Measurements from ENCODE around the gene EIF5A. TPM values are rescaled to one million over a fixed set of nuclear protein-coding genes. Genes with fewer than 3 reads are reported as not detected.

EIF5A gene
- total RNA-seq, 4 donors from 2014 or later = 115 to 384 (median 273) TPM

- intact Hi-C loops (cut with DNase I; ENCODE audit: low total_unique reads) (loop anchor here (1.0 to 5.0 kb wide), 4 partner anchors 25 to 870 kb away; partner anchors contain the start of genes EIF5A, ELP5 and PER1), in situ Hi-C loops (cut with MboI; ENCODE audit: low sequenced_read_pairs in 4 of 4) (no loop called here)
- peaks cover 40 to 44% of the 10 kb centered on the region in 2 donors for H3K4me1 ChIP-seq
Measured at GRCh38 chr17:7281953-7282751, 25.3 kb upstream of the EIF5A start.

DNA sequence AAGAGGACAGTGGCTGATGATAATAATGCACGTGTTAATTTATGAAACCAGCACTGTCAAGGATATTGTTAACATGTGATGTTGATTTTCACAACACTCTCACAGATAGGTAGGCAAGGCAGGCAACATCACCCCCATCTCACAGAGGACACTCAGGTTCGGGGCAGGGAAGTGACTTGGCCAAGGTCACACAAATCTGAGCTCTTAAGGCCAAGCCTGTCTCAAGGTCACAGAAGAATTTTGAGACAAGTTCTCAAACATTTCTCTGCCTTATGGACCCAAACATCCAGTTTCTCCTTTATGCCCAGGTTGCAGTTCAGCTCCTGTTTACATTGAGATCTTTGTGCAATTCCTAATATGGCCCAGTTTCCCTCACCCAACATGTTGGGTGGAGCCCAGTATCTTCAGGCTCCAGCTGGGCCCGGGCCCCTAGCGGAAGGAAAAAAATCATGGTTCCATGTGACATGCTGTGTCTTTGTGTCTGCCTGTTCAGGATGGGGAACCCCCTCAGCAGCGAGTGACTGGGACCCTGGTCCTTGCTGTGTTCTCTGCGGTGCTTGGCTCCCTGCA, 24.6 kb upstream of the EIF5A start:
- peak overlapping the region; percentile 70 to 80 (median 76) for H3K4me3 ChIP-seq
- ATAC-seq (peak; percentile 35 to 52), DNase-seq (peak; percentile 69 to 80)
- no peaks in the 10 kb centered on the region for H3K9me3 ChIP-seq
- no peaks in the 10 kb centered on the region for H3K27me3 ChIP-seq
- peaks cover 40 to 44% of the 10 kb centered on the region in 2 donors for H3K4me1 ChIP-seq
- intact Hi-C loops (cut with DNase I; ENCODE audit: low total_unique reads) = loop anchor here (5.0 kb wide), 1 partner anchor 869 kb away; the partner anchor contains the start of gene PER1
- peak overlapping the region; percentile 95 to 100 (median 98) for H3K27ac ChIP-seq
- peaks cover 0 to 28% of the 10 kb centered on the region in 2 donors for H3K36me3 ChIP-seq
- TF ChIP-seq POLR2A (IDR thresholded peaks at IDR 0.05) = no peak
- TF ChIP-seq, protein P1, sequence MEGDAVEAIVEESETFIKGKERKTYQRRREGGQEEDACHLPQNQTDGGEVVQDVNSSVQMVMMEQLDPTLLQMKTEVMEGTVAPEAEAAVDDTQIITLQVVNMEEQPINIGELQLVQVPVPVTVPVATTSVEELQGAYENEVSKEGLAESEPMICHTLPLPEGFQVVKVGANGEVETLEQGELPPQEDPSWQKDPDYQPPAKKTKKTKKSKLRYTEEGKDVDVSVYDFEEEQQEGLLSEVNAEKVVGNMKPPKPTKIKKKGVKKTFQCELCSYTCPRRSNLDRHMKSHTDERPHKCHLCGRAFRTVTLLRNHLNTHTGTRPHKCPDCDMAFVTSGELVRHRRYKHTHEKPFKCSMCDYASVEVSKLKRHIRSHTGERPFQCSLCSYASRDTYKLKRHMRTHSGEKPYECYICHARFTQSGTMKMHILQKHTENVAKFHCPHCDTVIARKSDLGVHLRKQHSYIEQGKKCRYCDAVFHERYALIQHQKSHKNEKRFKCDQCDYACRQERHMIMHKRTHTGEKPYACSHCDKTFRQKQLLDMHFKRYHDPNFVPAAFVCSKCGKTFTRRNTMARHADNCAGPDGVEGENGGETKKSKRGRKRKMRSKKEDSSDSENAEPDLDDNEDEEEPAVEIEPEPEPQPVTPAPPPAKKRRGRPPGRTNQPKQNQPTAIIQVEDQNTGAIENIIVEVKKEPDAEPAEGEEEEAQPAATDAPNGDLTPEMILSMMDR (IDR thresholded peaks at IDR 0.05 in 4 of 5, conservative IDR thresholded peaks at IDR 0.05 in 1 of 5) = no peak
- in situ Hi-C loops (cut with MboI; ENCODE audit: low sequenced_read_pairs in 4 of 4) = no loop called here

More at GRCh38 chr17:7281953-7282751, 25.3 kb upstream of the EIF5A start:
- H3K27ac ChIP-seq = peak overlapping the region; percentile 95 to 100 (median 98)
- H3K4me3 ChIP-seq = peak overlapping the region; percentile 70 to 80 (median 76)
- ATAC-seq (peak; percentile 41 to 42), DNase-seq (peak; percentile 89 to 96)
- H3K9me3 ChIP-seq = no peaks in the 10 kb centered on the region
- no peaks in the 10 kb centered on the region for H3K27me3 ChIP-seq
- peaks cover 0 to 28% of the 10 kb centered on the region in 2 donors for H3K36me3 ChIP-seq
- peak; percentile 46 to 47 for TF ChIP-seq POLR2A (IDR thresholded peaks at IDR 0.05)
- TF ChIP-seq, protein P1 (IDR thresholded peaks at IDR 0.05 in 4 of 5, conservative IDR thresholded peaks at IDR 0.05 in 1 of 5) = no peak

DNA sequence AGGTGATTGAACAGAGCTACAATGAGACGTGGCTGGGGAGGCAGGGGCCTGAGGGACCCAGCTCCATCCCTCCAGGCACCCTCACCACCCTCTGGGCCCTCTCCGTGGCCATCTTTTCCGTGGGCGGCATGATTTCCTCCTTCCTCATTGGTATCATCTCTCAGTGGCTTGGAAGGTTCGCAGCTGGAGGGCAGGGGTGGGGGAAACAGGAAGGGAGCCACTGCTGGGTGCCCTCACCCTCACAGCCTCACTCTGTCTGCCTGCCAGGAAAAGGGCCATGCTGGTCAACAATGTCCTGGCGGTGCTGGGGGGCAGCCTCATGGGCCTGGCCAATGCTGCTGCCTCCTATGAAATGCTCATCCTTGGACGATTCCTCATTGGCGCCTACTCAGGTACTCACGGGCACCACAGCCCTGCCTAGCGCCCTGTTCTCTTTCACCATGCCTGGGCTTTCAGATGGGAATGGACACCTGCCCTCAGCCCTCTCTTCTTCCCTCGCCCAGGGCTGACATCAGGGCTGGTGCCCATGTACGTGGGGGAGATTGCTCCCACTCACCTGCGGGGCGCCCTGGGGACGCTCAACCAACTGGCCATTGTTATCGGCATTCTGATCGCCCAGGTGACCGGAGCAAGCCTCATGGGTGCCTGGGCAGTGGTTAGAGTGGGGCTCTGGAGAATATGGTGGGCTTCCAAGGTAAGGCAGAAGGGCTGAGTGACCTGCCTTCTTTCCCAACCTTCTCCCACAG, 23.8 kb upstream of the EIF5A start:
- DNase-seq (peak in 1 of 2 donors; percentile 73), ATAC-seq (no peak)
- H3K36me3 ChIP-seq = peaks cover 0 to 28% of the 10 kb centered on the region in 2 donors
- H3K27me3 ChIP-seq = no peaks in the 10 kb centered on the region
- H3K4me3 ChIP-seq = peak overlapping the region; percentile 70 to 80 (median 76)
- TF ChIP-seq, protein P1 (IDR thresholded peaks at IDR 0.05 in 4 of 5, conservative IDR thresholded peaks at IDR 0.05 in 1 of 5) = no peak
- TF ChIP-seq POLR2A (IDR thresholded peaks at IDR 0.05) = no peak
- intact Hi-C loops (cut with DNase I; ENCODE audit: low total_unique reads) = loop anchor here (5.0 kb wide), 1 partner anchor 869 kb away; the partner anchor contains the start of gene PER1
- H3K4me1 ChIP-seq = peaks cover 40 to 44% of the 10 kb centered on the region in 2 donors
- peak overlapping the region; percentile 95 to 100 (median 98) for H3K27ac ChIP-seq
- in situ Hi-C loops (cut with MboI; ENCODE audit: low sequenced_read_pairs in 4 of 4) = no loop called here
- H3K9me3 ChIP-seq = no peaks in the 10 kb centered on the region

- in situ Hi-C loops (cut with MboI; ENCODE audit: low sequenced_read_pairs in 4 of 4) = no loop called here
- Histone ChIP-seq H3K36me3 (peaks cover 0 to 28% of the 10 kb centered on the region in 2 donors), H3K27me3 (no peaks in the 10 kb centered on the region), H3K9me3 (no peaks in the 10 kb centered on the region), H3K4me3 (no peak overlapping the region), H3K4me1 (peaks cover 38 to 44% of the 10 kb centered on the region in 2 donors), H3K27ac (peak overlapping the region; percentile 95 to 100 (median 98))
- ATAC-seq (no peak), DNase-seq (peak in 1 of 2 donors; percentile 28)
- TF ChIP-seq POLR2A (IDR thresholded peaks at IDR 0.05) = no peak
- TF ChIP-seq, protein P1 (IDR thresholded peaks at IDR 0.05 in 4 of 5, conservative IDR thresholded peaks at IDR 0.05 in 1 of 5) = no peak
- intact Hi-C loops (cut with DNase I; ENCODE audit: low total_unique reads) = loop anchor here (5.0 kb wide), 1 partner anchor 867 kb away; the partner anchor contains the start of gene PER1
Measured at GRCh38 chr17:7284911-7285310, 22.5 kb upstream of the EIF5A start.

Data from gastrocnemius medialis (tissue), 4 donors.